Measurements from ENCODE around the gene MCUB. TPM values are rescaled to one million over a fixed set of nuclear protein-coding genes. Genes with fewer than 3 reads are reported as not detected.

MCUB gene
- total RNA-seq, 2 donors from 2014 or later: 1.00 to 5.2 TPM

DNA sequence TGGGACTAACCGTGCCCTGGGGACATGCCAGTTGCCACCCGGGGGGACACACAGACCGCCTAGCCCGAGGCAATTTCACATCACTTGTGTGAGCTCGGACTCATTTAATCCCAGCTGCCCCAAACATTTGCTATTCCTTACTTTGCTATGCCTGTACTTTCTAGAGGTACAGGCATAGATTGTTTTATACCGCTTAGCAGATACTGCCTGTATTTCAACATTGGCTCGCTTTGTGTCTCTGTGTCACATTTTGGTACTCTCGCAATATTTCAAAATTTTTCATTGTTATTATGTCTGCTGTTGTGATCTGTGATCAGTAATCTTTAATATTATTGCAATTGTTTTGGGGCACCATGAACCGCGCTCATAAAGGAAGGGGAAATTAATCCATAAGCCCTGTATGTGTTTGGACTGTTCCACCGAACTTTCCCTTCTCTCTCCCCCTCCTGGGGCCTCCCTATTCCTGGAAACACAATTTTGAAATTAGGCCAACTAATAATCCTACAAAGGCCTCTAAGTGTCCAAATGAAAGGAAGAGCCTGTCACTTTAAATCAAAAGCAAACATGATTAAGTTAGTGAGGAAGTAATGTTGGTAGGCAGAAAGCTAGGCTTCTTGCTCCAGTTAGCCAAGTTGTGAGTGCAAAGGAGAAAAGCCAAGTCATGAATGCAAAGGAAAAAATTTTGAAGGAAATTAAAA lies 143.8 kb downstream of the MCUB start:
- no peak overlapping the region for H3K27ac ChIP-seq (ENCODE audit: low read depth, low read length)
- TF ChIP-seq, protein P1, sequence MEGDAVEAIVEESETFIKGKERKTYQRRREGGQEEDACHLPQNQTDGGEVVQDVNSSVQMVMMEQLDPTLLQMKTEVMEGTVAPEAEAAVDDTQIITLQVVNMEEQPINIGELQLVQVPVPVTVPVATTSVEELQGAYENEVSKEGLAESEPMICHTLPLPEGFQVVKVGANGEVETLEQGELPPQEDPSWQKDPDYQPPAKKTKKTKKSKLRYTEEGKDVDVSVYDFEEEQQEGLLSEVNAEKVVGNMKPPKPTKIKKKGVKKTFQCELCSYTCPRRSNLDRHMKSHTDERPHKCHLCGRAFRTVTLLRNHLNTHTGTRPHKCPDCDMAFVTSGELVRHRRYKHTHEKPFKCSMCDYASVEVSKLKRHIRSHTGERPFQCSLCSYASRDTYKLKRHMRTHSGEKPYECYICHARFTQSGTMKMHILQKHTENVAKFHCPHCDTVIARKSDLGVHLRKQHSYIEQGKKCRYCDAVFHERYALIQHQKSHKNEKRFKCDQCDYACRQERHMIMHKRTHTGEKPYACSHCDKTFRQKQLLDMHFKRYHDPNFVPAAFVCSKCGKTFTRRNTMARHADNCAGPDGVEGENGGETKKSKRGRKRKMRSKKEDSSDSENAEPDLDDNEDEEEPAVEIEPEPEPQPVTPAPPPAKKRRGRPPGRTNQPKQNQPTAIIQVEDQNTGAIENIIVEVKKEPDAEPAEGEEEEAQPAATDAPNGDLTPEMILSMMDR (conservative IDR thresholded peaks at IDR 0.05): no peak
- peaks cover 27% of the 10 kb centered on the region for H3K4me1 Mint-ChIP-seq

DNA sequence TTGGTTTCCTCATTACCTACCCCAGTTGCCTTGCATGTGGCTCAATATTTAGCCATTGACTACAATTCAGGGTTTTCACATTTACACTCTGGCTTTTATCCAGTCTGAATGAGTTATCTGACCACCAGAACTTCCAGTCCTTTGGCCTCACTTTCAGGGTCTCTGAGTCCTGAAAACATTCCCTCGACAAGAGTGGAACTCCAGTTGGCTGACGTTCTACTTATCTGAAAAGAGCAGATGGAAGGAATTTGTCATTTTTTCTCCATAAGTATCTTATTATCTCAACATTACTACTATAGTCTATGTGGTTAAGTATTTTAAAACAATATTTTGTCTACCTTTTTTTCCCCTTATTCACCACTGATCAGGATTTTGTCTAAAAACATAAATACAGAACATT lies 148.4 kb downstream of the MCUB start:
- no peaks in the 10 kb centered on the region for H3K9me3 Mint-ChIP-seq
- Histone ChIP-seq H3K4me1 (ENCODE audit: control insufficient read depth, insufficient read depth, low read length) (no peaks in the 10 kb centered on the region), H3K9me3 (ENCODE audit: control insufficient read depth, low read length) (no peaks in the 10 kb centered on the region), H3K9ac (ENCODE audit: extremely low read depth, low read length, poor library complexity, severe bottlenecking) (no peak overlapping the region), H3K4me3 (ENCODE audit: low read length) (no peak overlapping the region), H3K36me3 (ENCODE audit: control insufficient read depth, insufficient read depth, low read length) (peaks cover 35% of the 10 kb centered on the region), H3K27ac (ENCODE audit: low read depth, low read length) (no peak overlapping the region), H3K27me3 (ENCODE audit: control insufficient read depth, insufficient read depth, low read length, poor library complexity, severe bottlenecking) (no peaks in the 10 kb centered on the region)
- TF ChIP-seq, protein P1 (conservative IDR thresholded peaks at IDR 0.05): no peak
- H3K27me3 Mint-ChIP-seq (ENCODE audit: insufficient read depth): no peaks in the 10 kb centered on the region
- H3K4me3 Mint-ChIP-seq: no peak overlapping the region
- 89% methylated on average over 2 of the region's 2 CpGs; no CpG with 5 or more reads in 1 of the 2 experiments for WGBS, 2 experiments (ENCODE audit: insufficient coverage in 1 of 2, insufficient read length in 1 of 2)
- DNase-seq: no peak
- H3K36me3 Mint-ChIP-seq (ENCODE audit: low read depth): peaks cover 6% of the 10 kb centered on the region
- peaks cover 8% of the 10 kb centered on the region for H3K4me1 Mint-ChIP-seq
- H3K27ac Mint-ChIP-seq: no peak overlapping the region

More for the DNA sequence above, 143.8 kb downstream of the MCUB start:
- Mint-ChIP-seq H3K36me3 (ENCODE audit: low read depth) (peaks cover 5% of the 10 kb centered on the region), H3K9me3 (no peaks in the 10 kb centered on the region), H3K27me3 (ENCODE audit: insufficient read depth) (peaks cover 24% of the 10 kb centered on the region), H3K4me3 (peak overlapping the region; percentile 82), H3K27ac (no peak overlapping the region)
- Histone ChIP-seq H3K4me3 (ENCODE audit: low read length) (peak overlapping the region; percentile 88), H3K36me3 (ENCODE audit: control insufficient read depth, insufficient read depth, low read length) (peaks cover 12% of the 10 kb centered on the region), H3K9ac (ENCODE audit: extremely low read depth, low read length, poor library complexity, severe bottlenecking) (peak overlapping the region; percentile 82), H3K27me3 (ENCODE audit: control insufficient read depth, insufficient read depth, low read length, poor library complexity, severe bottlenecking) (peaks cover 19% of the 10 kb centered on the region), H3K4me1 (ENCODE audit: control insufficient read depth, insufficient read depth, low read length) (no peaks in the 10 kb centered on the region), H3K9me3 (ENCODE audit: control insufficient read depth, low read length) (no peaks in the 10 kb centered on the region)
- 23 to 49% methylated on average over 5 to 11 of the region's 11 CpGs for WGBS, 2 experiments (ENCODE audit: insufficient coverage in 1 of 2, insufficient read length in 1 of 2)
- no peak for DNase-seq

DNA sequence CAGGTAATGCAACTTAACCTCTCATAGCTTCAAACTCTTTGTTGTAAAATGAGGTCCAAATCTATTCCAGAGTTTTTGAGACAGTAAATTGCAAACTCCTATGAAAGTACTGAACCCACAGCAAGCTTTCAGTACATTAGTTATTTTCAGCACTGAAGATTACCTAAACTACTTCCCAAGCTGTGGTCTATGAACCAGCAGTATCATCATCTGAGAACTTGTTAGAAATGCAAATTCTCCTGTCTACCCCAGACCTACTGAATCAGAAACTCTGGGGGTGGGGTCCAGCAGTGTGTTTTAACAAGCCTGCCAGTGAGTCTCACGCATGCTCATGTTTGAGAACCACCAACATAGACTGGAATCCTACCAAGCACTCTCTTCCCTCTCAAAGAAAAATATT lies 148.9 kb downstream of the MCUB start:
- peaks cover 40% of the 10 kb centered on the region for H3K36me3 ChIP-seq (ENCODE audit: control insufficient read depth, insufficient read depth, low read length)
- Mint-ChIP-seq H3K9me3 (no peaks in the 10 kb centered on the region), H3K36me3 (ENCODE audit: low read depth) (peaks cover 6% of the 10 kb centered on the region), H3K4me3 (no peak overlapping the region), H3K27ac (no peak overlapping the region), H3K27me3 (ENCODE audit: insufficient read depth) (no peaks in the 10 kb centered on the region), H3K4me1 (peaks cover 4% of the 10 kb centered on the region)
- no peaks in the 10 kb centered on the region for H3K9me3 ChIP-seq (ENCODE audit: control insufficient read depth, low read length)
- DNase-seq: no peak
- no peaks in the 10 kb centered on the region for H3K27me3 ChIP-seq (ENCODE audit: control insufficient read depth, insufficient read depth, low read length, poor library complexity, severe bottlenecking)
- H3K4me1 ChIP-seq (ENCODE audit: control insufficient read depth, insufficient read depth, low read length): no peaks in the 10 kb centered on the region
- H3K27ac ChIP-seq (ENCODE audit: low read depth, low read length): no peak overlapping the region
- TF ChIP-seq, protein P1 (conservative IDR thresholded peaks at IDR 0.05): no peak
- no peak overlapping the region for H3K4me3 ChIP-seq (ENCODE audit: low read length)
- WGBS, 2 experiments (ENCODE audit: insufficient coverage in 1 of 2, insufficient read length in 1 of 2): 95 to 100% methylated on average over 1 of the region's 1 CpG
- no peak overlapping the region for H3K9ac ChIP-seq (ENCODE audit: extremely low read depth, low read length, poor library complexity, severe bottlenecking)

Data from endodermal cell (in vitro differentiated cells).